Transverse colon (tissue), 3 donors: ENCODE data around the gene PRPF8.

Experiments
- POLR2A ChIP-seq: fragments of 450-650 bp; IDR thresholded peaks from one replicate; pipeline ENCODE4 v1.6.1; 2016; ENCODE audit warnings: antibody characterized with exemption, mild to moderate bottlenecking, moderate library complexity
- TF ChIP-seq, protein P1 (sequence below), 5 experiments: fragments of 200-600 bp in 3 of 5; fragments of 450-650 bp in 2 of 5; sonication (generic) in 3 of 5; IDR thresholded peaks; 1 replicate in 2 of 5; 2 replicates in 3 of 5; pipeline ENCODE4 v1.5.1; 2016 to 2017; ENCODE audit warnings: antibody characterized with exemption in 5 of 5, inconsistent platforms in 3 of 5, mild to moderate bottlenecking in 2 of 5, moderate library complexity in 1 of 5

DNA sequence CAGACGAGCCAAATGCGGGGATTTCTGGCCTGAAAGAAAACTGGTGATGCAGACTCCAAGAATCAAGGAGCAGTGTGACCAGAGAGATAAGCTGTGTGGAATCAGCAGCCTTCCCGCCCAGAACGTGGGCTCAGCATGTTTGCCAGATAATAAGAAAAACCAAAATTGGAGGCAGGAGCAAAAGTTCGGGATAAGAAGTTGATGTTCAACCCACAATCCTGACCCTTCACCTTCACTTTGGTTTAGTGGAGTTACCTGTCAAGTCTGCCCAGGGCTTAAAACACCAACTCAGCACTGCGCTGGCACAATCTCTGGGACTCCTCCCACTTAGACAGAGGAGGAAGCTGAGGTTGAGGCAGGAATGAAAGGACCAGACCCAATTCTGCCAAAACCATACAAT lies 59.1 kb downstream of the PRPF8 start:
- TF ChIP-seq, protein P1, sequence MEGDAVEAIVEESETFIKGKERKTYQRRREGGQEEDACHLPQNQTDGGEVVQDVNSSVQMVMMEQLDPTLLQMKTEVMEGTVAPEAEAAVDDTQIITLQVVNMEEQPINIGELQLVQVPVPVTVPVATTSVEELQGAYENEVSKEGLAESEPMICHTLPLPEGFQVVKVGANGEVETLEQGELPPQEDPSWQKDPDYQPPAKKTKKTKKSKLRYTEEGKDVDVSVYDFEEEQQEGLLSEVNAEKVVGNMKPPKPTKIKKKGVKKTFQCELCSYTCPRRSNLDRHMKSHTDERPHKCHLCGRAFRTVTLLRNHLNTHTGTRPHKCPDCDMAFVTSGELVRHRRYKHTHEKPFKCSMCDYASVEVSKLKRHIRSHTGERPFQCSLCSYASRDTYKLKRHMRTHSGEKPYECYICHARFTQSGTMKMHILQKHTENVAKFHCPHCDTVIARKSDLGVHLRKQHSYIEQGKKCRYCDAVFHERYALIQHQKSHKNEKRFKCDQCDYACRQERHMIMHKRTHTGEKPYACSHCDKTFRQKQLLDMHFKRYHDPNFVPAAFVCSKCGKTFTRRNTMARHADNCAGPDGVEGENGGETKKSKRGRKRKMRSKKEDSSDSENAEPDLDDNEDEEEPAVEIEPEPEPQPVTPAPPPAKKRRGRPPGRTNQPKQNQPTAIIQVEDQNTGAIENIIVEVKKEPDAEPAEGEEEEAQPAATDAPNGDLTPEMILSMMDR (IDR thresholded peaks at IDR 0.05): no peak
- no peak for TF ChIP-seq POLR2A
